ENCODE measurements around the gene SLC9A9.

- TF ChIP-seq CTCF (IDR thresholded peaks at IDR 0.05) (no peak), POLR2A (IDR thresholded peaks at IDR 0.05; ENCODE audit: low read depth) (no peak)
Observed at GRCh38 chr3:143831994-143832393, 16.3 kb downstream of the SLC9A9 start.

Measured in esophagus muscularis mucosa (tissue), 3 donors.